K562 (cell line): ENCODE measurements around the gene TNFSF13B. TPM values are rescaled to one million over a fixed set of nuclear protein-coding genes. Genes with fewer than 3 reads are reported as not detected.

ENCODE experiments used
- ATAC-seq: fragments of 200-7000 bp; cut with Tn5 transposase; 3 replicates; pipeline ENCODE4 v1.9.1; 2020; ENCODE audit warnings: moderate library complexity
- BruUV-seq: library from RNA; stranded (reverse); fragments of 400-500 nt; replicated peaks from 2 replicates; lab custom pipeline; 2021; lab: Mats Ljungman, UMichigan
- CTCF ChIA-PET: fragments of 300-600 bp; formaldehyde crosslinking; extraction: SDS; loops from one replicate; lab custom pipeline; 2021; ENCODE audit warnings: low intra/inter-chr PET ratio; lab: Yijun Ruan, JAX
- POLR2A ChIA-PET: fragments of 300-600, 350-650 bp; sonication (Branson Sonifier 250); formaldehyde crosslinking; extraction: SDS; loops from one replicate; lab custom pipeline; 2021; ENCODE audit warnings: antibody characterized with exemption, inconsistent platforms; lab: Yijun Ruan, JAX
- DNase-seq, 4 experiments: peaks; one replicate each; pipeline versions ENCODE4 v3.0.0 to v3.0.0-alpha.2; 2011 to 2018; ENCODE audit warnings: low spot score in 3 of 4, mixed read lengths in 3 of 4; ENCODE audit errors: extremely low read depth in 1 of 4
- FAIRE-seq: peaks from 2 replicates; lab custom pipeline; 2011; peaks lifted over from hg19 to GRCh38; lab: Jason Lieb, UNC
- H2AFZ ChIP-seq: 2 replicates; pipeline ENCODE4 v1.6.0; 2011; ENCODE audit warnings: low read depth, low read length, control low read depth, inconsistent platforms
- H3K27ac ChIP-seq: fragments of 200-600 bp; 3 replicates; pipeline ENCODE4 v1.8.0; 2011; ENCODE audit warnings: low read depth, mild to moderate bottlenecking, control low read depth, inconsistent platforms, low read length, moderate library complexity, mixed read lengths; ENCODE audit errors: extremely low read depth
- H3K27me3 ChIP-seq, 2 experiments: fragments of 300-600 bp in 1 of 2; 2 replicates in 1 of 2; 3 replicates in 1 of 2; pipeline versions ENCODE4 v1.6.0 to v1.8.0; 2011; ENCODE audit warnings: inconsistent platforms in 2 of 2, low read length in 2 of 2, mild to moderate bottlenecking in 1 of 2, mixed read lengths in 1 of 2, moderate library complexity in 1 of 2; ENCODE audit not compliant: control insufficient read depth in 2 of 2, insufficient read depth in 2 of 2
- H3K36me3 ChIP-seq: fragments of 300-600 bp; 3 replicates; pipeline ENCODE4 v1.8.0; 2011; ENCODE audit warnings: mild to moderate bottlenecking, low read length, inconsistent platforms; ENCODE audit not compliant: control insufficient read depth, insufficient read depth
- H3K4me1 ChIP-seq, 2 experiments: fragments of 200-600 bp in 1 of 2; replicated peaks in 1 of 2; 2 replicates in 1 of 2; 3 replicates in 1 of 2; pipeline versions ENCODE4 v1.5.1 to v1.8.0; 2011; ENCODE audit warnings: inconsistent platforms in 2 of 2, low read length in 2 of 2, mild to moderate bottlenecking in 1 of 2, mixed read lengths in 1 of 2, moderate library complexity in 1 of 2; ENCODE audit not compliant: control insufficient read depth in 2 of 2, insufficient read depth in 2 of 2
- H3K4me2 ChIP-seq: 2 replicates; pipeline ENCODE4 v1.6.1; 2011; ENCODE audit warnings: low read length, control low read depth, inconsistent platforms, mixed read lengths; ENCODE audit not compliant: insufficient read depth
- H3K4me3 ChIP-seq: fragments of 200-600 bp; sonication (generic), shearing (Covaris generic); 2 replicates; pipeline ENCODE4 v1.5.1; 2016; ENCODE audit warnings: control low read depth, inconsistent platforms
- H3K79me2 ChIP-seq: fragments of 200-600 bp; 3 replicates; pipeline ENCODE4 v1.8.0; 2011; ENCODE audit warnings: low read length, inconsistent platforms; ENCODE audit not compliant: control insufficient read depth, insufficient read depth
- H3K9ac ChIP-seq, 2 experiments: 2 replicates each; pipeline versions ENCODE4 v1.6.0 to v1.6.1; 2011; ENCODE audit warnings: low read depth in 2 of 2, low read length in 2 of 2, control low read depth in 1 of 2, inconsistent platforms in 1 of 2, mild to moderate bottlenecking in 1 of 2, mixed read lengths in 1 of 2; ENCODE audit not compliant: insufficient read depth in 1 of 2
- H3K9me1 ChIP-seq: one replicate; pipeline ENCODE4 v1.6.0; 2011; ENCODE audit warnings: inconsistent platforms, mild to moderate bottlenecking, low read length, moderate library complexity; ENCODE audit not compliant: control insufficient read depth, insufficient read depth
- H3K9me3 ChIP-seq: replicated peaks from 2 replicates; pipeline ENCODE4 v1.5.1; 2011; ENCODE audit warnings: low read depth, low read length, inconsistent platforms; ENCODE audit not compliant: control insufficient read depth, insufficient read depth
- H4K20me1 ChIP-seq: replicated peaks from 2 replicates; pipeline ENCODE4 v1.6.1; 2011; ENCODE audit warnings: low read length, inconsistent platforms, mixed read lengths; ENCODE audit not compliant: control insufficient read depth, insufficient read depth
- ARID1B ChIP-seq: fragments of 450-650 bp; IDR thresholded peaks from 2 replicates; pipeline ENCODE4 v1.6.1; 2016; ENCODE audit warnings: antibody characterized with exemption, mild to moderate bottlenecking, inconsistent platforms
- C11orf30 ChIP-seq: fragments of 450-650 bp; IDR thresholded peaks from 2 replicates; pipeline ENCODE4 v1.6.1; 2016; ENCODE audit warnings: low read depth, mild to moderate bottlenecking
- CAMTA2 ChIP-seq: fragments of 250-450 bp; sonication (Bioruptor Pico); conservative IDR thresholded peaks from 2 replicates; pipeline ENCODE4 v1.5.1; 2022
- CCNT2 ChIP-seq: IDR thresholded peaks from 2 replicates; pipeline ENCODE4 v1.6.1; 2011; ENCODE audit warnings: borderline replicate concordance, low read depth, mild to moderate bottlenecking, moderate library complexity, mixed read lengths, low read length; ENCODE audit not compliant: insufficient read length; ENCODE audit errors: extremely low read depth
- CXXC5 ChIP-seq: fragments of 250-450 bp; sonication (Bioruptor Pico); IDR thresholded peaks from 2 replicates; pipeline ENCODE4 v1.8.0; 2022; ENCODE audit warnings: inconsistent platforms, mild to moderate bottlenecking, moderate library complexity
- KDM1A ChIP-seq, 2 experiments: fragments of 450-650 bp; IDR thresholded peaks; 2 replicates each; pipeline ENCODE4 v1.6.1; 2016; ENCODE audit warnings: mild to moderate bottlenecking in 2 of 2
- NELFE ChIP-seq: IDR thresholded peaks from 2 replicates; pipeline ENCODE4 v1.6.1; 2011; ENCODE audit warnings: mild to moderate bottlenecking; ENCODE audit not compliant: insufficient read depth, insufficient read length
- NFIC ChIP-seq: fragments of 450-650 bp; IDR thresholded peaks from 2 replicates; pipeline ENCODE4 v1.6.1; 2017; ENCODE audit warnings: mild to moderate bottlenecking, inconsistent platforms
- PCBP2 ChIP-seq: fragments of 200-400 bp; formaldehyde crosslinking; IDR thresholded peaks from 2 replicates; pipeline ENCODE4 v1.6.1; 2018; ENCODE audit warnings: low read length, low read depth, mild to moderate bottlenecking, moderate library complexity; ENCODE audit not compliant: poor library complexity, severe bottlenecking
- POLR2AphosphoS5 ChIP-seq: IDR thresholded peaks from 2 replicates; pipeline ENCODE4 v1.6.1; 2011; ENCODE audit warnings: mild to moderate bottlenecking, low read depth, low read length, moderate library complexity; ENCODE audit not compliant: control insufficient read depth, insufficient read depth
- PREB ChIP-seq: sonication (generic); formaldehyde crosslinking; IDR thresholded peaks from 2 replicates; pipeline ENCODE4 v1.8.1; 2023; ENCODE audit warnings: mild to moderate bottlenecking, missing genetic modification reagents
- SMAD2 ChIP-seq: fragments of 150-350 bp; IDR thresholded peaks from 2 replicates; pipeline ENCODE4 v1.6.1; 2014; ENCODE audit warnings: low read depth, mild to moderate bottlenecking, low read length
- SREBF2 ChIP-seq: sonication (generic); formaldehyde crosslinking; IDR thresholded peaks from 2 replicates; pipeline ENCODE4 v1.4.0; 2020; ENCODE audit warnings: mild to moderate bottlenecking, missing genetic modification reagents
- ZNF41 ChIP-seq: fragments of 250-450 bp; sonication (Bioruptor Pico); conservative IDR thresholded peaks from 2 replicates; pipeline ENCODE4 v1.4.0; 2020; ENCODE audit warnings: mild to moderate bottlenecking
- ZNF764 ChIP-seq: fragments of 250-450 bp; sonication (Bioruptor Pico); IDR thresholded peaks from 2 replicates; pipeline ENCODE4 v1.4.0; 2020; ENCODE audit warnings: low read depth, mild to moderate bottlenecking, moderate library complexity
- ZNF785 ChIP-seq: fragments of 250-450 bp; sonication (Bioruptor Pico); IDR thresholded peaks from 2 replicates; pipeline ENCODE4 v1.4.0; 2020; ENCODE audit warnings: mild to moderate bottlenecking
- WGBS: fragments of 100-300 bp; shearing (Covaris generic); methylation state at CpG from one replicate; pipeline ENCODE4 v1.1.6; 2016; ENCODE audit warnings: low coverage, mixed read lengths; ENCODE audit not compliant: insufficient coverage; ENCODE audit errors: missing lambda C conversion rate; 5-methylcytosine and 5-hydroxymethylcytosine counted together
- in situ Hi-C: fragments of 300-500 bp; cut with MboI; formaldehyde crosslinking; loops from 4 replicates; pipeline ENCODE4 v1.15.0; 2018; ENCODE audit warnings: inconsistent platforms, mixed read lengths
- intact Hi-C: fragments of 100-400 bp; cut with micrococcal nuclease; formaldehyde crosslinking; loops from 2 replicates; pipeline ENCODE4 v1.14.2; 2022
- polyA plus RNA-seq, 8 experiments: library from polyadenylated mRNA; depleted of rRNA in 4 of 8; stranded (reverse) in 5 of 8; unstranded in 3 of 8; fragments of >200 nt; fragmentation: Nextera tagmentation in 2 of 8; fragmentation: Illumina TruSeq in 1 of 8; extraction: Ambion mirVana in 2 of 8; extraction: Trizol in 1 of 8; gene quantifications; 2 replicates each; pipeline versions ENCODE4 v1.2.1 to v1.2.3, GENCODE V29; 2011 to 2014; ENCODE audit warnings: inconsistent platforms in 1 of 8, missing spikeins in 1 of 8
- total RNA-seq, 7 experiments: library from RNA; depleted of rRNA in 6 of 7; stranded (reverse); fragments of >200 nt in 6 of 7; fragmentation: Illumina TruSeq in 2 of 7; extraction: Trizol in 2 of 7; gene quantifications; 2 replicates each; pipeline versions ENCODE4 v1.2.1 to v1.2.3, GENCODE V29; 2011 to 2021; ENCODE audit warnings: low replicate concordance in 1 of 7

The TNFSF13B gene
- total and polyA plus RNA-seq, 9 of the 15 experiments (the other 6 are each of a cell fraction or from before 2014, with no cell fraction given), result 1.1 to 2.1 (median 1.5) TPM

GRCh38 chr13:108316413-108316812, 46.9 kb downstream of the TNFSF13B start:
- Histone ChIP-seq H3K9me1 (no peaks in the 10 kb centered on the region), H3K4me3 (no peak overlapping the region), H3K4me2 (no peak overlapping the region), H3K27me3 (no peaks in the 10 kb centered on the region), H3K9ac (no peak overlapping the region), H3K36me3 (no peaks in the 10 kb centered on the region), H3K79me2 (no peaks in the 10 kb centered on the region), H3K27ac (no peak overlapping the region), H4K20me1 (no peaks in the 10 kb centered on the region), H3K9me3 (no peaks in the 10 kb centered on the region), H3K4me1 (no peaks in the 10 kb centered on the region), H2AFZ (no peak overlapping the region)
- TF ChIP-seq CXXC5 (no peak), ZNF41 (CRISPR knock-in tag) (no peak), ARID1B (no peak), CCNT2 (no peak), ZNF785 (CRISPR knock-in tag) (no peak), POLR2AphosphoS5 (no peak), PCBP2 (no peak), NELFE (no peak), CAMTA2 (CRISPR knock-in tag) (no peak), PREB (no peak), C11orf30 (no peak), ZNF764 (CRISPR knock-in tag) (no peak), KDM1A (IDR thresholded peaks at IDR 0.05) (no peak), SMAD2 (no peak), NFIC (no peak), SREBF2 (CRISPR knock-in tag) (no peak)
- in situ Hi-C loops (no loop called here), intact Hi-C loops (no loop called here)
- DNase-seq, result no peak
- BruUV-seq, result no TSS peak
- CTCF ChIA-PET, result no interaction called here
- WGBS, result 37% methylated on average over 4 of the region's 4 CpGs
- no peak for FAIRE-seq
- POLR2A ChIA-PET, result no interaction called here
- ATAC-seq, result no peak
